Measurements from ENCODE around the gene BRME1.

- TF ChIP-seq POLR2A (IDR thresholded peaks at IDR 0.05): no peak
- TF ChIP-seq, protein P1, sequence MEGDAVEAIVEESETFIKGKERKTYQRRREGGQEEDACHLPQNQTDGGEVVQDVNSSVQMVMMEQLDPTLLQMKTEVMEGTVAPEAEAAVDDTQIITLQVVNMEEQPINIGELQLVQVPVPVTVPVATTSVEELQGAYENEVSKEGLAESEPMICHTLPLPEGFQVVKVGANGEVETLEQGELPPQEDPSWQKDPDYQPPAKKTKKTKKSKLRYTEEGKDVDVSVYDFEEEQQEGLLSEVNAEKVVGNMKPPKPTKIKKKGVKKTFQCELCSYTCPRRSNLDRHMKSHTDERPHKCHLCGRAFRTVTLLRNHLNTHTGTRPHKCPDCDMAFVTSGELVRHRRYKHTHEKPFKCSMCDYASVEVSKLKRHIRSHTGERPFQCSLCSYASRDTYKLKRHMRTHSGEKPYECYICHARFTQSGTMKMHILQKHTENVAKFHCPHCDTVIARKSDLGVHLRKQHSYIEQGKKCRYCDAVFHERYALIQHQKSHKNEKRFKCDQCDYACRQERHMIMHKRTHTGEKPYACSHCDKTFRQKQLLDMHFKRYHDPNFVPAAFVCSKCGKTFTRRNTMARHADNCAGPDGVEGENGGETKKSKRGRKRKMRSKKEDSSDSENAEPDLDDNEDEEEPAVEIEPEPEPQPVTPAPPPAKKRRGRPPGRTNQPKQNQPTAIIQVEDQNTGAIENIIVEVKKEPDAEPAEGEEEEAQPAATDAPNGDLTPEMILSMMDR (IDR thresholded peaks at IDR 0.05): no peak
Observed at GRCh38 chr19:13914777-13915176, 8.9 kb upstream of the BRME1 start.

Data from Peyer's patch (tissue), 4 donors.